Stimulated activated CD4-positive, alpha-beta T cell treated with anti-CD3 and anti-CD28 coated beads, TNF-alpha, amount 100 ng/mL, for 24 hours (primary cell): ENCODE measurements around the gene ADAMTS2.

Experiments
- DNase-seq, 3 experiments: peaks; one replicate each; pipeline ENCODE4 v3.0.0-alpha.2; 2020; ENCODE audit warnings: low read depth in 3 of 3

The ADAMTS2 gene

DNA sequence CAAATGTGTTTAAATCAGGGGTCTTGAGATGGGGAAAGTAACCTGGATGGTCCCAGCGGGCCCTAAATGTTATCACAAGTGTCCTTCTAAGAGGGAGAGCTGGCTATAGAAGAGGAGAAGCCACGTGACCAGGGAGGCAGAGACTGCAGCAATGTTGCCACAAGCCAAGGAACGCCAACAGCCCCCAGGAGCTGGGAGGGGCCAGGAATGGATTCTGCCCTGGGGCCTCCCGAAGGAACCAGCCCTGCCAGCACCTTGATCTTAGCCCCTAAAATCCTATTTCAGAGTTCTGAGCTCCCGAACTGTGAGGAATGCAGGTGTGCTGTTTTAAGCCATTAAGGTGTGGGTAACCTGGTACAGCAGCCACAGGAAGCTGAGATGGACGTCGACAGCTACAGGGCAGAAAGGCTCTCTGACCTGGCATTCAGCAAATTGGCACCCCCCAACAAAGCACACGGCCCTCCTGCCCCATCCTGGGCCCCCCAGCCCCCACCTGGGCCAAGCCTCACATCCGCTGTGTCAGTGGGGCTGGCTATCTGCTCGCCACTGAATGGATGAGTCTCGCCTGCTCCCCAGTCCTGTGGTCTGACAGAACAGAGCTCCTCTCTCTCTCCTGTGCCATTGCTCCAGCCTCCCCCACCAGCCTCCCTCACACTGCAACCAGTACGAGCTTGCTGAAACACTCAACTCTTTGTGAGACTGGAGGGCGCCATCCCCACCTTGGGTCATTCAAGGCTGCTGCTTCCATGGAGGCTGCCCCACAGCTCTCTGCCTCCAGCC is 78.8 kb downstream of the ADAMTS2 start:
- no peak for DNase-seq

GRCh38 chr5:179265514-179266290 is 79.6 kb downstream of the ADAMTS2 start:
- no peak for DNase-seq

DNA sequence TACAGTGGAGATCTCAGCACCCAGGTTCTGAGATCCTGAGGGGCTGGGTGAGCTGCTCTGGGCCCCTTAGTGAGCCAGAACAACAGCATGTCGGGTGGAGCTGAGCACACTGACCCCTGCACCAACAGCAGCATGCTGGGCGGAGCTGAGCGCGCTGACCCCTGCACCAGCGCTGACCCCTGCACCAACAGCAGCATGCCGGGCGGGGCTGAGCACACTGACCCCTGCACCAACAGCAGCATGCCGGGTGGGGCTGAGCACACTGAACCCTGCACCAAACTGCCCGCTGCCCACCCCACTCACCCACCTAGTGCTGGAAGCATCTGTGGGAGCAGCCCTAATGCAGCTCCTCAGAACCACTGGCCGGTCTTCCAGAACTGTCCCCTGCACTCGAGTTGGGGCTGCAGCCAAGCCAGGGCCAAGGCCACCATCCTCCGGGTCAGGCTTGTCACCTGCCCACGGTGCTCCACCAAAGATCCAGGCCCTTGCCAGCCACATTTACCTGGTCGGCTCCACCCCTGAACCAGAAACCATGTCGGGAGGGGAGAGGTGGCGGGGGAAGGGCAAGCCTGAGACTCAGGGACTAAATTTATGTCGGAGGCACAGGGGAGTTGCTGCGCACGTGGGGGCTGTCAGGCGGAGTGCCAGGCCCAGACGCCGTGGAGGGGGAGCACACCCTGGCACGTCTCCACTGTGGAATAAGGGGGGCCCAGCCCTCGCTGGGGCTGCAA is 80.3 kb downstream of the ADAMTS2 start:
- DNase-seq, result no peak

DNA sequence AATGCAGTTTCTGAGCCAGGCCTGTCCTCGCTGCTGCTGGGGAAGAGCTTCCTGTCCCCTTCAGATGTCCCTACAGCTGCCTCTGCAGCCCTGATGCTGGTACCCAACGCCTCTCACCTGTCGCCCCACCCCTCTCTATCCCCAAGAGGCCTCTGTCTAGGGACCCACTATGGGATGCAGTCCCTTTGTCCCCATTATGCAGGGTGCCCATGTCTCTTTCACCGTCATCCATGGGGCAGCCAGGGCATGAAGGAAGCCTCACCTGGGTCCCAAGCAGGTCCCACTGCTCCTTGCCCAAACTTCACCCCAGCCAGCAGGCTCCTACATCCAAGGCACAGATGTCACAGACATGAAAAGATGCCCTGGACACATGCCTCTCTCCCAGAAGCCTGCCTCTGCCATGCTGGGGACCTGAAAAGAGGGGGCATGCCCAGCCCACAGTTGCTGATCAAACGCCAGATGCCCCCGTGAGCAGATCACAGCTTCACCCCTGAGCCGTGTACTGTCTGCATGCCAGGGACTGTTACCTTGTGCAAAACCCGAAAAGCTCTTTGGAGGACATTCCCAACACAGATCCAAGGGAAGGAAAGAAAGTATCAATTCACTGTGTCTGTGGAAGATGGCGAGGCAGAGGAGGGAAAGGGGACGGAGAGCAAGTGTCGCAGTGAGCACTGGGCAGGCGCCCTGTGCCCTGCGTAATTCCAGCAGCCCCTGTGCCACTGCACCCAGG is 81.0 kb downstream of the ADAMTS2 start:
- DNase-seq, result no peak

GRCh38 chr5:179263391-179264052 is 81.7 kb downstream of the ADAMTS2 start:
- DNase-seq, result no peak

DNA sequence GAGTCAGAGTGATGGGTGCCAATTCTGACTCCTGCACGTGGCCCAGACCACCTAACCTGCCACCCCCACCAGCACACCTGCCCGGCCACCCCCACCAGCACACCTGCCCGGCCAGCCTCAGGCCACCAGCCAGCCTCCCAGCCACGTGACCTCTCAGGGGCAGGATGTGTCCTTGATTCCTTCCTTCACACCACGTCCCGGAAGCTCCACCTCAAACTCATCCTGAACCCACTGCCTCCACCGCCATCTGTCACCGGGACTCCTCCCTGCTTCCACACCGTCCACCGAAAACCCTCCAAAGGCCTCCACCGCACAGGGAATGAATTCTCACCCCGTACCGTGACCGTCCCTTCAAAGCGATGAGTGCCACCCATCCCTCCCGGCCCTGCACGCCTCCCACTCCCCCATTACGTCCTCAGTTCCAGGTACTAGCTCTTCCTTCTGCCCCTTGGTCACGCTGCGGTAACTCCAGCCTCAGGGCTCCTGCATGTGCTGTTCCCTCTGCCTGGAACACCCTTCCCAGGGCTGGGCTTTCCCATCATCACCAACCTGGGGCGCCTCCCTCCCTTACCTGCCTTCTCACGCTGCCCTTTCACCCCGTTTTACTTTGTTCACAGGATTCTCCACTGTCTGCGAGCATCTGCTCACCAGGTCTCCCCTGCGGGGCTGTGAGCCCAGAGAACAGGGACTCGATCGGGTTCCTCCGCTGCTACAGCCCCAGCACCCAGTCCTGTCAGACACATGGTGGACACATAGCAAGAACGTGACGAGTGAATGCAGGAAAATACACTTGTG is 82.9 kb downstream of the ADAMTS2 start:
- DNase-seq, result no peak

DNA sequence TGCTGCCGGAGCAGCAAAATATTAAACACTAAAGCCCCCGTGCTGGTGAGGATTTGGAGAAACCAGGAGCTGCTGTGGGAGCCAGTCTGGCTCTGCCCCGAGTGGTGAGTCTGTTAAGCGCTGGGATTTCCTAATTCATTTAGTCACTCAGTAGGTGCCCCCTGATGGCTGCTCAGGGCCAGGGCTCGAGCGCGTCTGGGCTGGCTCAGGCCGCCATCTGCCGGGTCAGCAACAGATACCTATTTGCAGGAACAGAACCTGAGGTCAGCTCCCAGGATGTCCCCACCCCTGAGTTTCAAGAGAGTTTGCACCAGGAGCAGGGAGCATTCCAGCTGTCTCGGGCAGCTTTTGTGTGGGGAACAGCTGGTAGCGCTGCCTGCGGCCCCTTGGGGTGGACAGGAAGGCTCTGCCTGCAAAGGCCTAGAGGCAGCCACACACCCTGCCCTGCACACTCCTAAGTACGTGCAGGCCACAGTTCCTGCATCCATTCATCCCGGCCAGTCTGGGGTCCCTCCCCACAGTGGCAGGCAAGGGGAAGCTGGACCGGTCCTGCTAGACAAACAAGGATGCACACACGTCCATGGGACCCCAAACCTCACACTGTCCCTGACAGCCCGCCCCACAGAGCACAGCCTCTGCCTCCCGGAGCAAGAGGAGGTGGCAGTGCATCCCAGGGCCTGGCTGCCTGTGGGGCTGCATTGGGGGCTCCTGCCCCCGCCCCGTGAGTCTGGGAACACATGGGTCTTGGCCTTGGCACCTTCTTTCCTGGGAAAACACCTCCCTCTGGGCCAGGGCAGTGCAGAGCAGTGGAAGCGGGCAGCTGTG is 83.7 kb downstream of the ADAMTS2 start:
- no peak for DNase-seq

DNA sequence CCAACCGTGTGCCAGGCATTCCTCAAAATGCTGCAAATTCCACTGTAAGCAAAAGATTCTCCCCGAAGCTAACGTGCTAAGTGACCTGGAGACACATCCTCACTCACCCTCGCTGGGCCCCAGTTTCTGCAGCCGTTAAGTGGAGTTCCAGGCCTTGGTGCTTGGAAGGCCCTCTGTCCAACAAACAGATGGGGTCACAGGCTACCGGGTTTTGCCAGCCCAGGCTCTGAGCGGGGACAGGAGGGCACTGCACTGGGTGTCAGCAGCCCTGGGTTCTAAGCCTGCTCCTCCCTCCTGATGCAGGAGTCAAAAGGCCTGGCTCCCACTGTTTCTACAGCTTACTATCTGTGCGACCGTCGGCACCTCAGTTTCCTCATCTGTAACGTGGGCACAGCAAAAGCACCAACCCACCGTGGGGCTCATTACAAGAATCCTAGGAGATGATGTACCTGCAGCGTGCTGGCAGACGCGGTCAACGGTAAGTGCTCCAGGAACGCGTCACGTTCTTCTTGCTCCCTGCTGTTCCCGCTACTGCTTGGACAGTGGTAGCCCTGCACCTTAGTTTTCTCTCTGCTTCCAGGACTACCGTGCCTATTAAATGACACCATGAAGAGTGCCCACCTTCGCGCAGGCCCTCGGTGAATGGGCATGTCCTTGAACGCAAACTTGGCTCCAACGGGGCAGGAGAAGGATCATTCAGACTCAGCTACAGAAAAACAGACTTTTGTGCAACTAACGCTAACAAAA is 84.8 kb downstream of the ADAMTS2 start:
- no peak for DNase-seq

- DNase-seq, result no peak
These were observed 85.4 kb downstream of the ADAMTS2 start for GRCh38 chr5:179259731-179260323.

GRCh38 chr5:179258922-179259730 is 86.1 kb downstream of the ADAMTS2 start:
- DNase-seq, result no peak

DNA sequence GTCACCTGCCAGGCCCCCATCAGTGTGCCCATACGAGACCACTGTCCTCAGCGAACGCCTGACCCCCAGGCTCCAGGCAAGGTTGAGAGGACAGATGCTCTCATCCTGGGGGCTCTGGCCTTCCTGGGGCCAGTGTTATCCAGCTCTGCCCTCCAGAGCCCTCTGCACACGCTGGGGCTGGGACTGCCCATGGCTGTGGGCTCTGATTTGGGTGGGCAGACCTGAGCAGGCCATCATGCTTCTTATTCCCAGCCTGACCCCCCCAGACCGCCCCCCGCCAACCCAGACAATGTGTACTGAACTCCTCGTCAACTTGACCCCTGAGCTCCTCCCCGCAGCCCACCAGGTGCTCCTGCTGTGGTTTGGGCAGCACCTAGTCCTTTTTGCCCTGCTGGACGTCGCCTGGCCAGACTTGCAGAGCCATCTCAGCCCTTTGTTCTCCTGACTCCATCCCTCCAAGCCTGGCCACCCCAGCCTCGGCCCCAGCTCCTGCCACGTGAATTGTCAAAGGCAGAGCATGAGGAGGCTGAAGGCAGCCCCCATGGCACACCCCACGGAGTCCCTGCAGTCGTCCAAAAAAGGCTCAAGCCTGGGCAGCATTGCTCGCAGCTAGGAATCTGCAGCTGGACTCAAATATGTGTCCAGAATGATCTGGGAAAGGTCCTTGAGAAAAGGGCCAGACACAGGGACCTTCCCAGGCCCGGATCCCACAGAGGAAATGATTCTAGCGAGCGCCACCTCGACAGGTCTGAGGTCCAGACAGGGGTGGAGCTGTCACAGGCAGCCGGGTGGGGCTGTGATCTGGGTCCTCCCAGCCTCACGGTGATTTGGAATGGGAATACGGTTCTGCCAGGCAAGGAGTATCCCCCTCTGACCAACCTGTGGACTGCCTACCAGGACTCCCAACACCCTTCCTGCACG is 87.0 kb downstream of the ADAMTS2 start:
- no peak for DNase-seq

DNA sequence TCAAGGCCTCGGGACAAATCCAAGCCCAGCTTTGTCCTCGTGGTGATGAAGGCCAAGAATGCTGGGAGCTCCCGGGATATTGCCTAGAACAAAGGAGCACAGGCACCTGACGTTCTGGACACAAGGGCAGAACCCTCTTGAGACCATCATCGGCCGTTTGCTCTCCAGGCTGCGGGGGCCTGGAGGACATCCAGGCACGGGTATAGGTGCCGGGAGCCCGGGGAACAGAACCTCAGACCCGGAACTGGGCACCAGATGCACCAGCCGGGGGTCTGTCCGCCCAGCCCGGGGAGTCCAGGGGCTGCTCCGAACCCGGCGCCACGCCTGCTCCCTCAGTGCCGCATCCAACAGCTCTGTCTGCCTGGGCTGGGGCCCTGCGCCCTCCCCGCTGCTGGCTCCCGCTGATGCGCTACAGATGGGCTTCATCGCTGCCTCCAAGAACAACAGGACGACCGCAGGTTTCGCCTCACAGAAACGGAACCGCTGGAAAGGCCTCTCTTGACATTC is 88.0 kb downstream of the ADAMTS2 start:
- no peak for DNase-seq

- DNase-seq, result no peak
These were observed 88.7 kb downstream of the ADAMTS2 start for GRCh38 chr5:179256328-179257175.

GRCh38 chr5:179255527-179256327 is 89.5 kb downstream of the ADAMTS2 start:
- no peak for DNase-seq
